ENCODE data around the gene LSM11.

Gene LSM11

DNA sequence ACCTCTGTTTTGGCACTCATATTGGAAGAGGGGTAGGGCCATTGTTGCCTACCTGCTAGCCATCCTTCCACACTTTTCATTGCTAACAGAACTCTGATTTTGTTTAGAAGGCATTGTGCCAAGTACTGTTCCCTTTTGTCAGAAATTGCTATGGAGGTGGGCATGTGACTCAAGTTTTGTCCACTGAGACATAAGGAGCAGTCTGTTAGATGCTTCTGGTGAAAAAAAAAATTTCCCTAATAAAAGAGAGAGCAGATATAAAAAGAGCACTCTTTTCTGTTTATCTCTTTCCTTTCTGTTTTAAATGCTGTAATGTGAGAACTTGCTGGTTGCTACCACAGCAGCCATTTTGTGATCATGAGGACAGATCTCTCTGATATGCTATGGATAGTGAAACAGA lies 34.2 kb upstream of the LSM11 start:
- H3K36me3 ChIP-seq (ENCODE audit: low read depth) = no peaks in the 10 kb centered on the region
- no peaks in the 10 kb centered on the region for H3K27me3 ChIP-seq (ENCODE audit: insufficient read depth, poor library complexity, severe bottlenecking)
- peaks cover 11% of the 10 kb centered on the region for H3K4me1 ChIP-seq (ENCODE audit: insufficient read depth, poor library complexity, severe bottlenecking)
- no peak for DNase-seq (ENCODE audit: low spot score)
- no peak for ATAC-seq (ENCODE audit: low read depth)
- TF ChIP-seq, protein P1, sequence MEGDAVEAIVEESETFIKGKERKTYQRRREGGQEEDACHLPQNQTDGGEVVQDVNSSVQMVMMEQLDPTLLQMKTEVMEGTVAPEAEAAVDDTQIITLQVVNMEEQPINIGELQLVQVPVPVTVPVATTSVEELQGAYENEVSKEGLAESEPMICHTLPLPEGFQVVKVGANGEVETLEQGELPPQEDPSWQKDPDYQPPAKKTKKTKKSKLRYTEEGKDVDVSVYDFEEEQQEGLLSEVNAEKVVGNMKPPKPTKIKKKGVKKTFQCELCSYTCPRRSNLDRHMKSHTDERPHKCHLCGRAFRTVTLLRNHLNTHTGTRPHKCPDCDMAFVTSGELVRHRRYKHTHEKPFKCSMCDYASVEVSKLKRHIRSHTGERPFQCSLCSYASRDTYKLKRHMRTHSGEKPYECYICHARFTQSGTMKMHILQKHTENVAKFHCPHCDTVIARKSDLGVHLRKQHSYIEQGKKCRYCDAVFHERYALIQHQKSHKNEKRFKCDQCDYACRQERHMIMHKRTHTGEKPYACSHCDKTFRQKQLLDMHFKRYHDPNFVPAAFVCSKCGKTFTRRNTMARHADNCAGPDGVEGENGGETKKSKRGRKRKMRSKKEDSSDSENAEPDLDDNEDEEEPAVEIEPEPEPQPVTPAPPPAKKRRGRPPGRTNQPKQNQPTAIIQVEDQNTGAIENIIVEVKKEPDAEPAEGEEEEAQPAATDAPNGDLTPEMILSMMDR (IDR thresholded peaks at IDR 0.05; ENCODE audit: poor library complexity, severe bottlenecking) = no peak
- H3K9me3 ChIP-seq (ENCODE audit: severe bottlenecking) = no peaks in the 10 kb centered on the region
- no peak overlapping the region for H3K4me3 ChIP-seq (ENCODE audit: severe bottlenecking)
- no peak overlapping the region for H3K27ac ChIP-seq (ENCODE audit: poor library complexity, severe bottlenecking)

DNA sequence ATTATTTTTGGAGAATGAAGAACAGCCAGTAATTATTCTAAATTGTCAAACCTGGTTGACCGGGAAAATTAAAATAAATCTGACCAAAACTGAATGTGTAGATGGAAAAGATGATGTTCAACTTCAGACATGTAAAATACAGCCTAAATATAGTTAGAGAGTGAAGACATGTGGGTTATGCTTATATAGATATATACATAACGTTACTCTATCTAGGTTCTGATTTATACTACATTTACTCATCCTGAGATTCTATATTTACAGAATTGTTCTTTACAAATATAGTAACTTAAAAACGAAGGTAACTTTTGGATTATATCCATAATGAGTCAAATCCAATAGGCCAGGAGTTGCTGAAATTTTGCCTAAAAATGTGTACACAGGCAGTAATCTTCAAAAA lies 33.1 kb upstream of the LSM11 start:
- H3K9me3 ChIP-seq (ENCODE audit: severe bottlenecking) = no peaks in the 10 kb centered on the region
- TF ChIP-seq, protein P1 (IDR thresholded peaks at IDR 0.05; ENCODE audit: poor library complexity, severe bottlenecking) = no peak
- ATAC-seq (ENCODE audit: low read depth) = no peak
- no peak for DNase-seq (ENCODE audit: low spot score)
- H3K27ac ChIP-seq (ENCODE audit: poor library complexity, severe bottlenecking) = no peak overlapping the region
- H3K27me3 ChIP-seq (ENCODE audit: insufficient read depth, poor library complexity, severe bottlenecking) = no peaks in the 10 kb centered on the region
- no peak overlapping the region for H3K4me3 ChIP-seq (ENCODE audit: severe bottlenecking)
- no peaks in the 10 kb centered on the region for H3K36me3 ChIP-seq (ENCODE audit: low read depth)
- H3K4me1 ChIP-seq (ENCODE audit: insufficient read depth, poor library complexity, severe bottlenecking) = peaks cover 11% of the 10 kb centered on the region

DNA sequence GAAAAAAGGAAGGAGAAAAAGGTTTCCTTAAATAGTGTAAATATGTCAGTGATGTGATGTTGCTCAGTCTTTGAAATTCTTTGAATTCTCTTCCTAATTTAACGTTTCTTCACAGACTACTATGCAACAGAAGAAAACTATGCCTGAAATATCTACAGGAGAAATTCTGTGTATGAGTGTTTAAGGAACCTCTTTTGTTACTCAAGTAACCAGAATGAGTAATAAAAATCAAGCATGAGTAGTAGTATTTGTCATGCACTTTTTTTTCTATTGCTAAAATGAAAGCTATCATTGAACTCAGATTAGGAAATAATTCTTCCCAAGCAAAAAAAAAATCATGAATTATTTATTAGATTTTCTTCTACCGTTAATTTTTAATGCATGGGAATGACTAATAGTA lies 32.6 kb upstream of the LSM11 start:
- ATAC-seq (ENCODE audit: low read depth) = peak; percentile 83
- H3K4me3 ChIP-seq (ENCODE audit: severe bottlenecking) = no peak overlapping the region
- H3K9me3 ChIP-seq (ENCODE audit: severe bottlenecking) = no peaks in the 10 kb centered on the region
- TF ChIP-seq, protein P1 (IDR thresholded peaks at IDR 0.05; ENCODE audit: poor library complexity, severe bottlenecking) = no peak
- H3K27ac ChIP-seq (ENCODE audit: poor library complexity, severe bottlenecking) = no peak overlapping the region
- H3K4me1 ChIP-seq (ENCODE audit: insufficient read depth, poor library complexity, severe bottlenecking) = peaks cover 11% of the 10 kb centered on the region
- DNase-seq (ENCODE audit: low spot score) = no peak
- no peaks in the 10 kb centered on the region for H3K36me3 ChIP-seq (ENCODE audit: low read depth)
- H3K27me3 ChIP-seq (ENCODE audit: insufficient read depth, poor library complexity, severe bottlenecking) = no peaks in the 10 kb centered on the region

DNA sequence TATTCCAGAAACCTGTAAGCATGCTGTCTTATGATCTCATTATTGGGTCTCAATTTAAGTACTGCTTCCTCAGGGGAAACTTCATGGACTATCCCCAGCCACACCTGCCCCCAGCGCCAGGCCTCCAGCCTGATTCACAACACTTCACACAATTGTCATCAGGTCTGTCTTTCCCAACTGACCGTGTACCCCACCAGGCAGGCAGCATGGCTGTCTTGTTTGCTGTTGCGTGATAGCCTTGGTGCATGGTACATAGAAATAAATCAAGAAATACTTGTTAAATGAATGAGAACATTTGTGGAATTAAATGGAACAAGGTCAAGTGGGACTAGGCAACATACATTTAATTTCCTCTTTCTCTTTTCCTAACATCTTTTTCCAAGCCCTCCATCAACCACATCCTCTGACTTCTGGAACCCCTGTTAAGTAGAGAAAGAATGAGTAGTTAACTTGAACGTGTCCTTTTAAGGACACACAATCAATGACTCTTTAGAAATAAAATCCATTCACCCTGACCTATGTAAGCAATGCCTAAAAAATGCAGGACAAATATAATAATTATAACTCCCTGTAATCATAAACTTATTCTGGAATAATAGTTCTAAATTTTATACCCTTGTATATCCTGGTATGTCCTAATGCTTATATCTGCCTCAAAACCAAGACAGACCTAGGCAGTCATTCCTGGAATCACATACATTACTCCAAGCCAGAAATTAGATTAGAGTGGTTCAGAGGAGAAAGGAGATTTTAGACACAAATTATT lies 29.5 kb upstream of the LSM11 start:
- peaks cover 11% of the 10 kb centered on the region for H3K4me1 ChIP-seq (ENCODE audit: insufficient read depth, poor library complexity, severe bottlenecking)
- TF ChIP-seq, protein P1 (IDR thresholded peaks at IDR 0.05; ENCODE audit: poor library complexity, severe bottlenecking) = no peak
- ATAC-seq (ENCODE audit: low read depth) = no peak
- H3K27ac ChIP-seq (ENCODE audit: poor library complexity, severe bottlenecking) = no peak overlapping the region
- DNase-seq (ENCODE audit: low spot score) = no peak
- no peaks in the 10 kb centered on the region for H3K27me3 ChIP-seq (ENCODE audit: insufficient read depth, poor library complexity, severe bottlenecking)
- H3K4me3 ChIP-seq (ENCODE audit: severe bottlenecking) = no peak overlapping the region
- no peaks in the 10 kb centered on the region for H3K9me3 ChIP-seq (ENCODE audit: severe bottlenecking)
- H3K36me3 ChIP-seq (ENCODE audit: low read depth) = no peaks in the 10 kb centered on the region

DNA sequence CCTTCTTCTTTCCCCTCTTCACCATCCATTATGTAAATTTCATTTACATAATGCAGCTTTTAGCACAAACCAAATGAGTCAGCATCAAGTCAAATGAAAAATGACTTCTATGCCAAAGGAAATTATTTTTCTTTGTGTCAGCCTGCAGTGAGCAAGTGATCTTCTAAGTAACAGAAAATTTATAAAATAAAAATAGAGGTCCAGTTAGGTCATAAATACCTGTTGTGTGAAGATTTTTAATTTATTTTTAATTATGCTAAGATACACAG lies 29.0 kb upstream of the LSM11 start:
- Histone ChIP-seq H3K4me3 (ENCODE audit: severe bottlenecking) (no peak overlapping the region), H3K36me3 (ENCODE audit: low read depth) (no peaks in the 10 kb centered on the region), H3K27me3 (ENCODE audit: insufficient read depth, poor library complexity, severe bottlenecking) (no peaks in the 10 kb centered on the region), H3K27ac (ENCODE audit: poor library complexity, severe bottlenecking) (no peak overlapping the region), H3K4me1 (ENCODE audit: insufficient read depth, poor library complexity, severe bottlenecking) (peaks cover 11% of the 10 kb centered on the region), H3K9me3 (ENCODE audit: severe bottlenecking) (no peaks in the 10 kb centered on the region)
- TF ChIP-seq, protein P1 (IDR thresholded peaks at IDR 0.05; ENCODE audit: poor library complexity, severe bottlenecking) = no peak
- no peak for DNase-seq (ENCODE audit: low spot score)
- no peak for ATAC-seq (ENCODE audit: low read depth)
